ENCODE results near the gene PRLH. TPM values are rescaled to one million over a fixed set of nuclear protein-coding genes. Genes with fewer than 3 reads are reported as not detected.

PRLH gene
- total and polyA plus RNA-seq, 2 of the 13 experiments (the other 11 are each of a cell fraction or from before 2014, with no cell fraction given) = not detected

GRCh38 chr2:237614151-237614720 lies 47.9 kb downstream of the PRLH start (continued):
- TF ChIP-seq PRDM10 (CRISPR knock-in tag; IDR thresholded peaks at IDR 0.05; ENCODE audit: low read depth) = peak; percentile 85; the same call in 1 of the 2 replicates
- TF ChIP-seq ZNF775 (CRISPR knock-in tag; IDR thresholded peaks at IDR 0.05; ENCODE audit: borderline replicate concordance) = no peak
- TF ChIP-seq ZNF275 (CRISPR knock-in tag; IDR thresholded peaks at IDR 0.05; ENCODE audit: borderline replicate concordance) = peak; percentile 89
- no peak for TF ChIP-seq ZNF780A (CRISPR knock-in tag; IDR thresholded peaks at IDR 0.05)
- TF ChIP-seq ZNF432 (CRISPR knock-in tag; IDR thresholded peaks at IDR 0.05; ENCODE audit: borderline replicate concordance) = no peak
- peak; percentile 99 for TF ChIP-seq CEBPB (IDR thresholded peaks at IDR 0.05; ENCODE audit: borderline replicate concordance, low read depth, low read length)
- TF ChIP-seq ZNF20 (CRISPR knock-in tag; IDR thresholded peaks at IDR 0.05) = no peak
- TF ChIP-seq HOXA5 (CRISPR knock-in tag; IDR thresholded peaks at IDR 0.05) = peak; percentile 75; the same call in 1 of the 2 replicates
- peak; percentile 85; the same call in 1 of the 2 replicates for TF ChIP-seq RNF219 (CRISPR knock-in tag; IDR thresholded peaks at IDR 0.05)
- peak; percentile 60 for TF ChIP-seq CBX1 (IDR thresholded peaks at IDR 0.05; ENCODE audit: low read depth)
- peak; percentile 74; the same call in 1 of the 2 replicates for TF ChIP-seq JUN (CRISPR knock-in tag; IDR thresholded peaks at IDR 0.05)
- peak; percentile 94 for TF ChIP-seq PHF5A (CRISPR knock-in tag; IDR thresholded peaks at IDR 0.05; ENCODE audit: low read depth, unreplicated experiment)
- TF ChIP-seq CAMTA2 (CRISPR knock-in tag; IDR thresholded peaks at IDR 0.05; ENCODE audit: borderline replicate concordance) = no peak
- TF ChIP-seq ZFP91 (CRISPR knock-in tag; IDR thresholded peaks at IDR 0.05; ENCODE audit: borderline replicate concordance) = peak; percentile 58; the same call in 1 of the 2 replicates
- peak; percentile 90; the same call in 1 of the 2 replicates for TF ChIP-seq SMAD3 (CRISPR knock-in tag; IDR thresholded peaks at IDR 0.05)
- no peak; the same call in 1 of the 2 replicates for TF ChIP-seq ZNF839 (CRISPR knock-in tag; IDR thresholded peaks at IDR 0.05; ENCODE audit: borderline replicate concordance)
- TF ChIP-seq ZNF253 (CRISPR knock-in tag; IDR thresholded peaks at IDR 0.05; ENCODE audit: borderline replicate concordance) = no peak
- TF ChIP-seq ZNF547 (CRISPR knock-in tag; IDR thresholded peaks at IDR 0.05) = 0 out of 2 replicates have a peak, but pooled peaks have one; percentile 31
- TF ChIP-seq ZFP1 (CRISPR knock-in tag; IDR thresholded peaks at IDR 0.05) = peak; percentile 73; the same call in 1 of the 2 replicates
- TF ChIP-seq PAF1 (CRISPR knock-in tag; IDR thresholded peaks at IDR 0.05) = no peak
